Endothelial cell of umbilical vein (primary cell): Measurements from ENCODE around the gene ADAMTS17. TPM values are rescaled to one million over a fixed set of nuclear protein-coding genes. Genes with fewer than 3 reads are reported as not detected.

Experiments
- BruUV-seq: library from RNA; stranded (reverse); fragments of 400-500 nt; replicated peaks from 2 replicates; lab custom pipeline; 2021; lab: Mats Ljungman, UMichigan
- CTCF ChIA-PET: fragments of 300-600, 350-600 bp; sonication (Branson Sonifier 250); formaldehyde crosslinking; loops from one replicate; lab custom pipeline; 2021; ENCODE audit warnings: antibody characterized with exemption, inconsistent platforms; lab: Charles Lee
- POLR2A ChIA-PET: fragments of 300-600, 350-600 bp; sonication (Branson Sonifier 250); formaldehyde crosslinking; loops from one replicate; lab custom pipeline; 2021; ENCODE audit warnings: antibody characterized with exemption, inconsistent platforms; lab: Charles Lee
- DNase-seq: peaks from one replicate; pipeline ENCODE4 v3.0.0-alpha.2; 2011; ENCODE audit warnings: low read depth, low spot score
- FAIRE-seq: peaks from 2 replicates; lab custom pipeline; 2011; peaks lifted over from hg19 to GRCh38; lab: Jason Lieb, UNC
- H2AFZ ChIP-seq: 2 replicates; pipeline ENCODE4 v1.6.0; 2012; ENCODE audit warnings: low read depth, low read length, control low read depth, inconsistent platforms
- H3K27ac ChIP-seq: 2 replicates; pipeline ENCODE4 v1.5.1; 2011; ENCODE audit warnings: low read depth, mild to moderate bottlenecking, control low read depth, low read length, moderate library complexity; ENCODE audit not compliant: insufficient read depth
- H3K27me3 ChIP-seq, 2 experiments: 2 replicates each; pipeline versions ENCODE4 v1.6.0 to v1.6.1; 2011; ENCODE audit warnings: low read length in 2 of 2, mixed read lengths in 1 of 2; ENCODE audit not compliant: control insufficient read depth in 2 of 2, insufficient read depth in 2 of 2
- H3K36me3 ChIP-seq, 2 experiments: 2 replicates in 1 of 2; 3 replicates in 1 of 2; pipeline ENCODE4 v1.5.1; 2011; ENCODE audit warnings: low read length in 2 of 2, mild to moderate bottlenecking in 1 of 2, moderate library complexity in 1 of 2; ENCODE audit not compliant: control insufficient read depth in 2 of 2, insufficient read depth in 2 of 2; ENCODE audit errors: extremely low read depth in 1 of 2
- H3K4me1 ChIP-seq: 3 replicates; pipeline ENCODE4 v1.5.1; 2011; ENCODE audit warnings: mild to moderate bottlenecking, low read length; ENCODE audit not compliant: control insufficient read depth, insufficient read depth; ENCODE audit errors: extremely low read depth
- H3K4me2 ChIP-seq: 2 replicates; pipeline ENCODE4 v1.6.1; 2011; ENCODE audit warnings: low read length, control low read depth, mixed read lengths; ENCODE audit not compliant: insufficient read depth
- H3K4me3 ChIP-seq, 3 experiments: fragments of 200-600 bp in 1 of 3; sonication (generic), shearing (Covaris generic) in 1 of 3; replicated peaks in 1 of 3; 2 replicates each; pipeline ENCODE4 v1.5.1; 2011 to 2016; ENCODE audit warnings: control low read depth in 3 of 3, low read length in 3 of 3, mild to moderate bottlenecking in 2 of 3, inconsistent platforms in 1 of 3, low read depth in 1 of 3, moderate library complexity in 1 of 3; ENCODE audit not compliant: insufficient read depth in 1 of 3
- H3K79me2 ChIP-seq: 2 replicates; pipeline ENCODE4 v1.6.0; 2012; ENCODE audit warnings: low read length, inconsistent platforms; ENCODE audit not compliant: control insufficient read depth, insufficient read depth
- H3K9ac ChIP-seq: replicated peaks from 2 replicates; pipeline ENCODE3; 2011; ENCODE audit warnings: low read length, control low read depth; ENCODE audit not compliant: insufficient read depth; ENCODE audit errors: extremely low read depth
- H3K9me1 ChIP-seq: replicated peaks from 3 replicates; pipeline ENCODE4 v1.6.0; 2011; ENCODE audit warnings: mild to moderate bottlenecking, low read length; ENCODE audit not compliant: control insufficient read depth, insufficient read depth; ENCODE audit errors: extremely low read depth
- H3K9me3 ChIP-seq: replicated peaks from 2 replicates; pipeline ENCODE4 v1.5.1; 2012; ENCODE audit warnings: low read length, inconsistent platforms; ENCODE audit not compliant: control insufficient read depth, insufficient read depth
- H4K20me1 ChIP-seq: replicated peaks from 2 replicates; pipeline ENCODE3; 2011; ENCODE audit warnings: mild to moderate bottlenecking, low read length; ENCODE audit not compliant: control insufficient read depth, insufficient read depth; ENCODE audit errors: extremely low read depth
- CTCF ChIP-seq, 2 donors: IDR thresholded peaks; 1 replicate in 1 of 2; 2 replicates in 1 of 2; pipeline ENCODE4 v1.5.1; 2011; ENCODE audit warnings: low read length in 2 of 2, mild to moderate bottlenecking in 2 of 2, moderate library complexity in 2 of 2, control low read depth in 1 of 2, inconsistent platforms in 1 of 2, low read depth in 1 of 2; ENCODE audit not compliant: insufficient read depth in 1 of 2; ENCODE audit errors: extremely low read depth in 1 of 2
- EZH2 ChIP-seq: IDR thresholded peaks from 2 replicates; pipeline ENCODE4 v1.6.1; 2012; ENCODE audit warnings: borderline replicate concordance, low read depth, mild to moderate bottlenecking, moderate library complexity, low read length, inconsistent platforms; ENCODE audit not compliant: severe bottlenecking
- FOS ChIP-seq: IDR thresholded peaks from 2 replicates; pipeline ENCODE4 v1.6.1; 2011; ENCODE audit warnings: mild to moderate bottlenecking, low read length, moderate library complexity, borderline replicate concordance; ENCODE audit not compliant: insufficient read depth
- GATA2 ChIP-seq: IDR thresholded peaks from 2 replicates; pipeline ENCODE4 v1.7.0; 2011; ENCODE audit warnings: low read depth, mild to moderate bottlenecking, moderate library complexity, mixed read lengths, low read length; ENCODE audit not compliant: insufficient read length, insufficient read depth
- JUN ChIP-seq: IDR thresholded peaks from 2 replicates; pipeline ENCODE4 v1.6.1; 2011; ENCODE audit warnings: borderline replicate concordance, low read depth; ENCODE audit not compliant: insufficient read length, insufficient read depth
- MYC ChIP-seq: IDR thresholded peaks from one replicate; pipeline ENCODE4 v1.6.1; 2011; ENCODE audit warnings: mild to moderate bottlenecking, low read depth, low read length
- POLR2A ChIP-seq: IDR thresholded peaks from 2 replicates; pipeline ENCODE4 v1.6.1; 2012; ENCODE audit warnings: low read depth, mild to moderate bottlenecking, control low read depth, low read length
- POLR2AphosphoS5 ChIP-seq: IDR thresholded peaks from 2 replicates; pipeline ENCODE4 v1.6.1; 2012; ENCODE audit warnings: low read depth, mild to moderate bottlenecking, control low read depth, low read length, moderate library complexity; ENCODE audit not compliant: insufficient read depth
- dilution Hi-C: fragments of 300-500 bp; cut with MboI; formaldehyde crosslinking; loops from one replicate; pipeline ENCODE4 v1.15.0; 2019; ENCODE audit warnings: low sequenced_read_pairs; ENCODE audit not compliant: extremely low pct_ligation_motif_present
- intact Hi-C: fragments of 100-400 bp; cut with micrococcal nuclease; formaldehyde crosslinking; loops from one replicate; pipeline ENCODE4 v1.10.0; 2022
- polyA plus RNA-seq, 4 experiments: library from polyadenylated mRNA; depleted of rRNA in 3 of 4; stranded (reverse) in 3 of 4; unstranded in 1 of 4; fragments of >200 nt; gene quantifications; 2 replicates each; pipeline versions ENCODE4 v1.2.1 to v1.2.3, GENCODE V29; 2011 to 2012; ENCODE audit warnings: missing spikeins in 1 of 4
- total RNA-seq: library from RNA; stranded (reverse); gene quantifications from 2 replicates; pipeline ENCODE4 v1.2.3, GENCODE V29; 2021
- TF ChIP-seq, protein P1 (sequence below): IDR thresholded peaks from 2 replicates; pipeline ENCODE4 v1.6.1; 2011; ENCODE audit not compliant: insufficient read depth, insufficient read length

ADAMTS17 gene
- total and polyA plus RNA-seq, 2 donors (not counting 3 experiments of a cell fraction or from before 2014, with no cell fraction given): 0.12 TPM; not detected in 1

DNA sequence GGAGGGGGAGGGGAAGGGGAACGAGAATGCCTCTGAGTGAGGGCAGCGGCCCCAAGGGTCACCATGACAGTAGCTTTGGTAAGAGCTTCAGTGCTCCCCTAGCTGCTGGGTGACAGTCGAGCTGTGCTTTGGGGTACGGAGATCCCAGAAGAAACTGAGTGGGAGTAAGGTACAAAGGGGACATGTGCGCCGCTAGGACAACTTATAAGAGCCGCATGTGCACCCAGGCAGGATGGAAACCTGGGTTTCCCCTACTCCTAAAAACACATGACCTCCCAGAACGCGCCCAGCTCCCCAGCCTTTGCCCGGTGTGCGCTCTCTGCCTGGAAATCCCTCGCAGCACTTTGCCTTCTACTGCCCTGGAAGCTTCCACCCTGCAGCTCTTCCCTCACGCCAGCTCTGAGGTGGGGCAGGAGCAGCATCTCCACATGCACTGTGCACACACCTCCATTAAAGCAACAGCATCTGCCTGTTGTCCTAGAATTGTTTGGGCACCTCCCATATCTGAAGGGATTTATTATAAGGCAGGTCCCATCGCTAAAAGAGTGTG lies 232.2 kb downstream of the ADAMTS17 start:
- ChIA-PET POLR2A (no interaction called here), CTCF (interaction anchor here (1.3 kb wide), 2 partner anchors 23 to 76 kb away, joined by 3 to 4 read pairs; no protein-coding TSS in a partner anchor)
- Histone ChIP-seq H4K20me1 (no peaks in the 10 kb centered on the region), H3K27ac (no peak overlapping the region), H3K9me1 (no peaks in the 10 kb centered on the region), H3K27me3 (no peaks in the 10 kb centered on the region), H2AFZ (no peak overlapping the region), H3K4me1 (peaks cover 28% of the 10 kb centered on the region), H3K4me3 (no peak overlapping the region), H3K79me2 (no peaks in the 10 kb centered on the region), H3K9ac (no peak overlapping the region), H3K9me3 (no peaks in the 10 kb centered on the region), H3K36me3 (no peaks in the 10 kb centered on the region), H3K4me2 (no peak overlapping the region)
- TF ChIP-seq MYC: no peak
- TF ChIP-seq GATA2: no peak
- no peak for TF ChIP-seq EZH2
- TF ChIP-seq FOS: no peak
- TF ChIP-seq, protein P1, sequence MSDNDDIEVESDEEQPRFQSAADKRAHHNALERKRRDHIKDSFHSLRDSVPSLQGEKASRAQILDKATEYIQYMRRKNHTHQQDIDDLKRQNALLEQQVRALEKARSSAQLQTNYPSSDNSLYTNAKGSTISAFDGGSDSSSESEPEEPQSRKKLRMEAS: no peak
- TF ChIP-seq JUN: no peak
- TF ChIP-seq CTCF (IDR thresholded peaks at IDR 0.05; ENCODE audit: extremely low read depth in 1 of 2, insufficient read depth in 1 of 2, low read depth in 1 of 2, low read length in 2 of 2): no peak
- no peak for TF ChIP-seq POLR2A
- TF ChIP-seq POLR2AphosphoS5: no peak
- dilution Hi-C loops (no loop called here), intact Hi-C loops (loop anchor here (2.0 to 5.0 kb wide), 3 partner anchors 182 to 493 kb away; partner anchors contain the start of genes ASB7 and LINS1)
- DNase-seq: no peak
- no TSS peak for BruUV-seq
- FAIRE-seq: no peak
